Adipocyte (in vitro differentiated cells): ENCODE measurements around the gene DDR1.
"Not testable (repeated sequence)": the region's sequence is repeated elsewhere in the genome, so short reads cannot be mapped to it uniquely, and the experiment has no call there.

ENCODE experiments used
- DNase-seq: peaks from one replicate; pipeline ENCODE4 v3.0.0-alpha.2; 2015; ENCODE audit warnings: low read depth
- H3K27me3 ChIP-seq: replicated peaks from 2 replicates; pipeline ENCODE4 v1.7.0; 2013; ENCODE audit warnings: mild to moderate bottlenecking, low read length, moderate library complexity; ENCODE audit not compliant: control insufficient read depth, insufficient read depth
- H3K36me3 ChIP-seq: 2 replicates; pipeline ENCODE4 v1.7.0; 2013; ENCODE audit warnings: low read length, mild to moderate bottlenecking, moderate library complexity; ENCODE audit not compliant: control insufficient read depth, insufficient read depth, severe bottlenecking
- H3K4me1 ChIP-seq: 2 replicates; pipeline ENCODE4 v1.7.0; 2013; ENCODE audit warnings: mild to moderate bottlenecking, low read length, moderate library complexity; ENCODE audit not compliant: control insufficient read depth, insufficient read depth
- H3K4me3 ChIP-seq: 2 replicates; pipeline ENCODE4 v1.7.0; 2013; ENCODE audit warnings: mild to moderate bottlenecking, low read length, moderate library complexity
- H3K9ac ChIP-seq: 2 replicates; pipeline ENCODE4 v1.7.0; 2013; ENCODE audit warnings: mild to moderate bottlenecking, low read length, moderate library complexity
- H3K9me3 ChIP-seq: 2 replicates; pipeline ENCODE4 v1.7.0; 2013; ENCODE audit warnings: mild to moderate bottlenecking, low read length, moderate library complexity; ENCODE audit not compliant: control insufficient read depth

DDR1 gene

DNA sequence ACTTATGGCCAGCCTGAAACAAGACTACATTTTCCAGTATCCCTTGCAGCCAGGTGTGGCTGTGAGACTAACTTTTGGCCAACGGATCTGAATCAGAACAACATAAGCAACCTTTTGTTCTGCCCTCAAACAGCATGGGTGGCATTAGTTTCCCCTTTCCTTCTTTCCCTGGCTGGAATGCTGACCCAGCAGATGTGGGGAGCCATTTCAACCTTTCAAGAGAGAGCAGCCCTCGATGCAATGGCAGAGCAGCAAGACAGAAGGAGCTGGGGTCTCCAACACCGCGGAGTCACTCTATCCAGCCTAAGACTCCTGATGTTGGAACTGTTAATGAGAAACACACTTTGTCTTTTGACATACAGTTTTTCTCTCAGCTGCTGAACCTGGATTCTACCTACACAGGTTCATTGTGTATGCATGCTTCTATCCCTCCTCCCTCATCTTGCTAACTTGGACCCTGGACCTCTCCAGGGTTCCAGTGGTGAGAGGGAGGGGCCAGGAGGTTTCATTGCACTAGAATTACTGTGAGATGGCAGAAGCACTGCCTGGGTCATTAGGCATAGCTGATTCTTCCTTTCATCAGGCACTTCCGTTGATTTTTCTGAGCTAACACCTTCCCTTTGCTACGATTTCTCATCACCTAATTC lies 28.8 kb upstream of the DDR1 start:
- Histone ChIP-seq H3K27me3 (peaks cover 14% of the 10 kb centered on the region), H3K4me3 (no peak overlapping the region), H3K9me3 (peaks cover 15% of the 10 kb centered on the region), H3K36me3 (no peaks in the 10 kb centered on the region), H3K9ac (no peak overlapping the region), H3K4me1 (no peaks in the 10 kb centered on the region)
- no peak for DNase-seq

DNA sequence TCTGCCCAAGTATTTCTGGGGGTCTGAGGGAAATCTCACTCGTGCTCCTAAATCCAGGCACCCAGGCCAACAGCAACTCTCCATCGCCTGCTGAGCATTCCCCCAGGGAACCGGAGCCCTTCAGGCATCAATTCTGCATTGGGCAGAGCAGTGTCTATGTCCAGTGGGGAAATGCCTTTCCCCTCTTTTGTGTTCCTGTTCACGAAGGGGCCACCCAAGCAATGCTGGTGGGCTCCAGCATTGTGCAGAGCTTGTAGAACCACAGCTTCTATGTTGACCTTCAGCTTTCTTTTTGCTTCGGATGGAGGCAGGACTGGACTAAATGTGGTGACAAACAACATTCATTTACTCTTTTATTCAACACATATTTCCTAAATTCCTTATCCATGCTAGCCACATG lies 27.2 kb upstream of the DDR1 start:
- H3K9me3 ChIP-seq: peaks cover 9% of the 10 kb centered on the region
- H3K36me3 ChIP-seq: no peaks in the 10 kb centered on the region
- no peak overlapping the region for H3K9ac ChIP-seq
- H3K27me3 ChIP-seq: peaks cover 14% of the 10 kb centered on the region
- H3K4me3 ChIP-seq: no peak overlapping the region
- no peak for DNase-seq
- no peaks in the 10 kb centered on the region for H3K4me1 ChIP-seq

DNA sequence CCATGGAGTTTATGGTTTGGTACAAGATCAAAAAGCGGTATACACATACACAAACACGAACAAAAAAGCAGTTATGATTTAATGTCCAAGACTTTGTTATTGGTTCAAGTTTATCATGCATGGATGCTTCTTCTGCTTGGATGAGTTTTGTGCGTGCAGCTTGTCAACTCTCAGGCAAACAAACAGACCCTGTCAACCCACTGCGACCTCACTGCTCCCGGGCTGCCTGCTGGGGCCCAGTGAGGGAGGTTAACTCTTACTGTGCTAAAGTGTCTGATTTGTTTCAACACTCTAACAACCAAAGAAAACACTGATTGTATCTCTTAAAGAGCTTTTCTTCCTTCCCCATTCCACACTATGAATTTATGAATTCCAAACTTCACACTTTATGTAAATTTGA lies 26.8 kb upstream of the DDR1 start:
- Histone ChIP-seq H3K27me3 (peaks cover 14% of the 10 kb centered on the region), H3K4me1 (no peaks in the 10 kb centered on the region), H3K4me3 (no peak overlapping the region), H3K36me3 (no peaks in the 10 kb centered on the region), H3K9ac (no peak overlapping the region), H3K9me3 (peaks cover 5% of the 10 kb centered on the region)
- no peak for DNase-seq

DNA sequence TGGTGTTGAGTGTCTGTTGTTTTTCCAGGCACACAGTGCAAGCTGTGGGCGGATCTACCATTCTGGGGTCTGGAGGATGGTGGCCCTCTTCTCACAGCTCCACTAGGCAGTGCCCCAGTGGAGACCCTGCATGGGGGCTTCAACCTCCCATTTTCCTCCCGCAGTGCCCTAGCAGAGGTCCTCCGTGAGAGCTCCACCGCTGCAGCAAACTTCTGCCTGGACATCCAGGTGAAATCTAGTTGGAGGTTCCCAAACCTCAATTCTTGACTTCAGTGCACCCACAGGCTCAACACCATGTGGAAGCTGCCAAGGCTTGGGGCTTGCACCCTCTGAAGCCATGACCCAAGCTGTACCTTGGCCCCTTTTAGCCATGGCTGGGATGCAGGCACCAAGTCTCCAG lies 24.6 kb upstream of the DDR1 start:
- not testable (repeated sequence) for H3K36me3 ChIP-seq, H3K9me3 ChIP-seq, H3K9ac ChIP-seq, DNase-seq, H3K4me1 ChIP-seq, H3K4me3 ChIP-seq
- H3K27me3 ChIP-seq: peaks cover 27% of the 10 kb centered on the region

DNA sequence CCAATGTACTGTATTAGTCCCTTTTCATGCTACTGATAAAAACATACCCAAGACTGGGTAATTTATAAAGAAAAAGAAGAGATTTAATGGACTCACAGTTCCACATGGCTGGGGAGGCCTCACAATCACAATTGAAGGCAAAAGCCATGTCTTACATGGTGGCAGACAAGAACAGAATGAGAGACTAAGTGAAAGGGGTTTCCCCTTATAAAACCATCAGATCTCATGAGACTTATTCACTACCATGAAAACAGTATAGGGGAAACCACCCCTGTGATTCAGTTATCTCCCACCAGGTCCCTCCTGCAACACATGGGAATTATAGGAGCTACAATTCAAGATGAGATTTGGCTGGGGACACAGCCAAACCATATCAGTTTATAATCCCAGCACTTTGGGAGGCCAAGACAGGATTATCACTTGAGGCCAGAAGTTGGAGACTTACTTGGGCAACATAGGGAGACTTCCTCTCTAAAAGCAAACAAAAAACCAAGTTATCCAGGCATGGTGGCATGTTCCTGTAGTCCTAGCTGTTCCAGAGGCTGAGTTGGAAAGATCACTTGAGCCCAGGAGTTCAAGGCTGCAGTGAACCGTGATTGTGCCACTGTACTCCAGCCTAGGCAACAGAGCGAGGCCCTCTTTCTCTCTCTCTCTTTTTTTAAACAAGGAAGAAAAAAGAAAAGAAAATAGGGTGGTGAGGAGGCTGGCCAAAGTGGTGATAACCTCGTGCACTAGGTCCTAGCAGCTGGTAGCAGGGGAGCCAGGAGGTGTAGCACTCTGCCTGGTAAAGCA lies 22.9 kb upstream of the DDR1 start:
- no peak overlapping the region for H3K9ac ChIP-seq
- peaks cover 20% of the 10 kb centered on the region for H3K27me3 ChIP-seq
- no peak overlapping the region for H3K4me3 ChIP-seq
- H3K4me1 ChIP-seq: no peaks in the 10 kb centered on the region
- H3K9me3 ChIP-seq: peaks cover 5% of the 10 kb centered on the region
- DNase-seq: no peak
- no peaks in the 10 kb centered on the region for H3K36me3 ChIP-seq

DNA sequence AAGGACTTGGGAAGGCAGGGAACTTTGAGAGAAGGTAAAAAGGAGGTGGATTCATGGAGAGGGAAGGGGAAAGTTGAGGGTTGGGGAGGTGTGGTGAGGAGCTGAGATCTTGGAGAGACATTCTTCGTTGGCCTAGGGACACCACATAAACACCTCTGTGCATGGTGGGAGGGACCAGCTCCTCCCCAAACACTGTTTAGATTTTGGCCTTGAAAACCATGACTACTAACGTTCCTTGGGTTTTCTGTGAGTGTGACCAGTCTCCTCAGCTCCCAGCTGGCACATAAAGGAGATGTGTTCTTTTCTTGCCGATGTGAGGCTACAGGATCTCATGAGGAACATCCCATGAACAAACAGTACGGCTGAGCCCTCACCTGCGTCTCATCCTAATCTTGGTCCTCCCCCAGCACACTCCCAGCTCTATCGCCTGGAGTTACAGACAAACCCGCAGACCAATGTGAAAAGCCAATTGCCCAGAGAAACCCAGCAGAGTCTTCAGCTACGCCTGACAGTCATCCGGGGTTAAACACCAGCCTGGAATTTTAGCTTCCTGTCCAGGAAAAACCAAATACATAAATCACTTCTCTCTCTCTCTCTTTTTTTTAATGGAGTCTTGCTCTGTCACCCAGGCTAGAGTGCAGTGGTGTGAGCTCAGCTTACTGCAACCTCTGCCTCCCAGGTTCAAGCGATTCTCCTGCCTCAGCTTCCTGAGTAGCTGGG lies 22.0 kb upstream of the DDR1 start:
- no peaks in the 10 kb centered on the region for H3K36me3 ChIP-seq
- no peak overlapping the region for H3K9ac ChIP-seq
- H3K27me3 ChIP-seq: peaks cover 14% of the 10 kb centered on the region
- no peak for DNase-seq
- H3K4me1 ChIP-seq: no peaks in the 10 kb centered on the region
- H3K4me3 ChIP-seq: no peak overlapping the region
- peaks cover 5% of the 10 kb centered on the region for H3K9me3 ChIP-seq

DNA sequence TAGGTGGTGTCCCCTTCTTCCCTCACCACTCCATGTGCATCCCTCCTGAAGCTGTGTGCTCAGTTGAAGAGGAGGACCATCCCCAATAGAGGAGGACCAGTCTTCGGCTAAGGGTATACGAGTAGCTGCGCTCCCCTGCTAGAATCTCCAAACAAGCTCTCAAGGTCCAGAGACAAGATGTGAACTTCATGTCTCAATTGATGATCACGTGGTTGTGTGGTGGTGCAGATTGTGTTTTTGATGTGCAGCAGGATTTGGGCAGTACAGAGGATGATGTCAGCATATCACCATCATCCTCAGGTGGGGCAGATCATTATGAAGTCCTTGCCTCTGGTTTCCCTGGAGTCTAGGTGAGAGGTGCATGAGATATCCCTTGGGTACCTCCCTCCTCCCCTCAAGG lies 20.0 kb upstream of the DDR1 start:
- Histone ChIP-seq H3K9ac (no peak overlapping the region), H3K9me3 (peaks cover 18% of the 10 kb centered on the region), H3K4me3 (no peak overlapping the region), H3K36me3 (no peaks in the 10 kb centered on the region), H3K27me3 (peaks cover 14% of the 10 kb centered on the region), H3K4me1 (no peaks in the 10 kb centered on the region)
- no peak for DNase-seq

DNA sequence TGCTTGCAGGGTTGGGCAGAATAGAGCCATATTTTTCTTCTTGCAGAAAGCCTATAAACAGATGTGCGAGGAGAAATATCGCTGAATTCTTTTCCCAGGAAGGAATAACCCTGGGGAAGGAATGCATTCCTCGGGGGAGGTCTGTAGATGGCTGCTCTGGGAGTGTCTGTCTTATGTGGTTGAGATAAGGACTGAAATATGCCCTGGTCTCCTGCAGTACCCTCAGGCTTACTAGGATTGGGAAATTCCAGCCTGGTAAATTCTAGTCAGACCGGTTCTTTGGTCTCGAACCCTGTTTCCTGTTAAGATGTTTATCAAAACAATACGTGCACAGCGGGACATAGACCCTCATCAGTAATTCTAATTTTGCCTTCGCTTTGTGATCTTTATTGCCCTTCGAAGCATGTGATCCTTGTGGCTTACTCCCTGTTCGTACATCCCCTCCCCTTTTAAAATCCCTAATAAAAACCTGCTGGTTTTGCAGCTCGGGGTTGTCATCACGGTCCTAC lies 15.0 kb upstream of the DDR1 start:
- H3K9me3 ChIP-seq: peaks cover 50% of the 10 kb centered on the region
- not testable (repeated sequence) for DNase-seq, H3K27me3 ChIP-seq, H3K4me3 ChIP-seq, H3K36me3 ChIP-seq, H3K4me1 ChIP-seq, H3K9ac ChIP-seq

DNA sequence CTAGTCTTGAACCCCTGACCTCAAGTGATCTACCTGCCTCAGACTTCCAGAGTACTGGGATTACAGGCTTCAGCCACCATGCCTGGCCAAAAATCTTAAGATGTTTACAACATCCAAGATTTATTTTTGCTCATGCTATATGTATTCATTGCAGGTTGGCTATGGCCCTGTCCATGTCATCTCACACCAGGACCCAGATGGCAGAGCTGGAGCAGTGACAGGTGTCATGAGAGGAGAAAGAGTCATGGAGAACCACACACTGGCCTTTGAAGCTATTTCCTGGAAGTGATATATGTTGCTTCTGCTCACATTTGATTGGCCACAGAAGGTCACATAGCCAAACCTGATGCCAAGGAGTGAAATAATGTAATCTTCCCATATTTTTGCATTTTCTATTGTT lies 13.8 kb upstream of the DDR1 start:
- DNase-seq: no peak
- Histone ChIP-seq H3K27me3 (no peaks in the 10 kb centered on the region), H3K36me3 (no peaks in the 10 kb centered on the region), H3K9me3 (peaks cover 50% of the 10 kb centered on the region), H3K4me3 (no peak overlapping the region), H3K4me1 (peaks cover under 1% of the 10 kb centered on the region), H3K9ac (no peak overlapping the region)

DNA sequence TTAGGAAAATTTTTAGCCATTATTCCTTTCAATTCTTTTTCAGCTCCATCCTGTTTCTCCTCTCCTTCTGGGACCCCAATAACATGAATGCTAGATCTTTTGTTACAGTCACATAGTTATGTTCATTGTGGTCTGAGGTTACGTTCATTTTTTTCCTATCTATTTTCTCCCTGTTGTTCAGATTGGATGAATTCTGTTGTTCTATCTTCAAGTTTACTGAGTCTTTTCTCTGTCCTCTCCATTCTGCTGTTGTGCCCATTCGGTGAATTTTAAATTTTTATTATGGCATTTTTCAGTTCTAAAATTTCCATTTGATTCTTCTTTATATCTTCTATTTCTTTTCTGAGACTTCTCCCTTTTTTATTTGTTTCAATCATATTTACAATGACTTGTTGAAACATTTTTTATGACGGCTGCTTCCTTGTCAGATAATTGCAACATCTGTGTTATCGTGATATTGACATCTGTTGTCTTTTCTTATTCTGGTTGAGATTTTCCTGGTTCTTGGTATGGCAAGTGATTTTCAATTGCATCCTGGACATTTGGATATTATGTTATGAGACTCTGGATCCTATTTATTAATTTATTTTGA lies 12.6 kb upstream of the DDR1 start:
- peaks cover 12% of the 10 kb centered on the region for H3K4me1 ChIP-seq
- H3K4me3 ChIP-seq: no peak overlapping the region
- no peak for DNase-seq
- no peak overlapping the region for H3K9ac ChIP-seq
- no peaks in the 10 kb centered on the region for H3K27me3 ChIP-seq
- H3K36me3 ChIP-seq: no peaks in the 10 kb centered on the region
- peaks cover 50% of the 10 kb centered on the region for H3K9me3 ChIP-seq

DNA sequence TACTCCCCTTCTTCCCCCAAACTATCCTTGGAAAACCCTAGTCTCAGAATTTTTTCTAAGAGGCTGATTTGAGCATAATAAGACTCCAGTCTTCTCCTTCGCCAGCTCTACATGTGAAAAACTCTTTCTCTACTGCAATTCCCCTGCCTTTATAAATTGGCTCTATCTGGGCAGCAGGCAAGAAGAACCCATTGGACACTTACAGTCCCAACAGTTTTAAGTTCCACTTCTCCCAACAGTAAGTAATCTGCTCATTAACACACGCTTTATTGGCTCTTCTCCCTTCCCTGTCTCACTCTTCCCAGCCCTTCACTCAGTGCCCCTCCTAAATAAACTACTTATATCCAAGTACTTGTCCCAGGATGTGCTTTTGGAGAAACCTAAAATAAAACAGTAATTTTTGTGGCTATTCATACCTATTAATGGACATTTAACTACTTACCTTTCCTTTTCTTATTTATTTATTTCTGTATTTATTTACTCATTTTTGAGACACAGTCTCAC lies 11.1 kb upstream of the DDR1 start:
- Histone ChIP-seq H3K36me3 (no peaks in the 10 kb centered on the region), H3K4me1 (peaks cover 27% of the 10 kb centered on the region), H3K9me3 (peaks cover 44% of the 10 kb centered on the region), H3K4me3 (no peak overlapping the region), H3K27me3 (no peaks in the 10 kb centered on the region), H3K9ac (no peak overlapping the region)
- DNase-seq: no peak
